ENCODE measurements around the gene A3GALT2. TPM values are rescaled to one million over a fixed set of nuclear protein-coding genes. Genes with fewer than 3 reads are reported as not detected.

Gene A3GALT2
- total and polyA plus RNA-seq, 8 donors = not detected

DNA sequence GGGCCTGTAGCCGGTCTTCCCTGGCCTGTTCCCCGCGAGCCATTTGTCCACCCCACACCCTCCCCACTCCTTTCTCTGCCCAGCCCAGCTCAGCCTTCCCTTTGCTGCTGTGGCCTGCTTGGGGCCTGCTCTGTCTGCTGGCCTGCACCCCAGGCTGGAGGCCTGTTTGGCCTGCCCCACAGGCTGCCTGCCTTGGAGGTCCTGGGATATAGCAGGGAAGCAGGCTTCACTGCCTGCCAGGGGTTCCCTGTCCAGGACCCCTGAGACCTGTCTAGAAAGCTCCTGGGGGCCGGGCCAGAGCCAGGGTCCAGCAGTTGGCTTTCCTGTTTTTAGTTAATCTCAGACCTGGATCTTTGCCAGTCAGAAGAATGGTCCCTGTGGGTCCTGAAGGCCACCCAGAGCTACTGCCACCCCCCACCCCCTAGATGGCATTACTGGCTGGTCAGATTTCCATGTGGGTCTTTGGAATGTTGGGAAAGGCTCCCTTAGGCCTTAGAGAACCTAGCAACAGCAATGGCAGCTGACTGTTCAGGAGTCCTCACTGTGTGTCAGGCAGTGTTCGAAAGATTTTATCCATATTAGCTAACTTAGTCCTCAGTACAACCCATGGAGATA is 56.9 kb downstream of the A3GALT2 start:
- no peak overlapping the region for H3K4me3 ChIP-seq
- intact Hi-C loops (cut with DNase I; ENCODE audit: low total_unique reads) = no loop called here
- H3K27me3 ChIP-seq = no peaks in the 10 kb centered on the region
- WGBS, 5 donors = 74 to 91% (median 83%) methylated on average over 4 to 5 of the region's 5 CpGs
- no peak for DNase-seq
- H3K9me3 ChIP-seq = no peaks in the 10 kb centered on the region
- no peak overlapping the region for H3K27ac ChIP-seq
- TF ChIP-seq EP300 (IDR thresholded peaks at IDR 0.05) (no peak), POLR2A (IDR thresholded peaks at IDR 0.05) (no peak), POLR2AphosphoS5 (IDR thresholded peaks at IDR 0.05) (no peak)
- TF ChIP-seq, protein P1, sequence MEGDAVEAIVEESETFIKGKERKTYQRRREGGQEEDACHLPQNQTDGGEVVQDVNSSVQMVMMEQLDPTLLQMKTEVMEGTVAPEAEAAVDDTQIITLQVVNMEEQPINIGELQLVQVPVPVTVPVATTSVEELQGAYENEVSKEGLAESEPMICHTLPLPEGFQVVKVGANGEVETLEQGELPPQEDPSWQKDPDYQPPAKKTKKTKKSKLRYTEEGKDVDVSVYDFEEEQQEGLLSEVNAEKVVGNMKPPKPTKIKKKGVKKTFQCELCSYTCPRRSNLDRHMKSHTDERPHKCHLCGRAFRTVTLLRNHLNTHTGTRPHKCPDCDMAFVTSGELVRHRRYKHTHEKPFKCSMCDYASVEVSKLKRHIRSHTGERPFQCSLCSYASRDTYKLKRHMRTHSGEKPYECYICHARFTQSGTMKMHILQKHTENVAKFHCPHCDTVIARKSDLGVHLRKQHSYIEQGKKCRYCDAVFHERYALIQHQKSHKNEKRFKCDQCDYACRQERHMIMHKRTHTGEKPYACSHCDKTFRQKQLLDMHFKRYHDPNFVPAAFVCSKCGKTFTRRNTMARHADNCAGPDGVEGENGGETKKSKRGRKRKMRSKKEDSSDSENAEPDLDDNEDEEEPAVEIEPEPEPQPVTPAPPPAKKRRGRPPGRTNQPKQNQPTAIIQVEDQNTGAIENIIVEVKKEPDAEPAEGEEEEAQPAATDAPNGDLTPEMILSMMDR (IDR thresholded peaks at IDR 0.05) = no peak
- H3K36me3 ChIP-seq = peaks cover 0 to 10% (median 3%) of the 10 kb centered on the region in 4 donors
- H3K4me1 ChIP-seq = peaks cover 15 to 72% (median 41%) of the 10 kb centered on the region in 4 donors

GRCh38 chr1:33261344-33261743 is 59.6 kb downstream of the A3GALT2 start:
- TF ChIP-seq, protein P1 (IDR thresholded peaks at IDR 0.05) = no peak
- TF ChIP-seq POLR2AphosphoS5 (IDR thresholded peaks at IDR 0.05) = no peak
- no peak for TF ChIP-seq EP300 (IDR thresholded peaks at IDR 0.05)
- TF ChIP-seq POLR2A (IDR thresholded peaks at IDR 0.05) = no peak
- H3K4me3 ChIP-seq = no peak overlapping the region
- intact Hi-C loops (cut with DNase I; ENCODE audit: low total_unique reads) = no loop called here
- no peak for DNase-seq
- H3K27ac ChIP-seq = no peak overlapping the region
- H3K9me3 ChIP-seq = no peaks in the 10 kb centered on the region
- 68 to 81% (median 72%) methylated on average over 7 of the region's 7 CpGs for WGBS, 5 donors
- H3K27me3 ChIP-seq = no peaks in the 10 kb centered on the region
- H3K4me1 ChIP-seq = peaks cover 24 to 76% (median 46%) of the 10 kb centered on the region in 4 donors
- peaks cover 0 to 10% (median 3%) of the 10 kb centered on the region in 4 donors for H3K36me3 ChIP-seq

DNA sequence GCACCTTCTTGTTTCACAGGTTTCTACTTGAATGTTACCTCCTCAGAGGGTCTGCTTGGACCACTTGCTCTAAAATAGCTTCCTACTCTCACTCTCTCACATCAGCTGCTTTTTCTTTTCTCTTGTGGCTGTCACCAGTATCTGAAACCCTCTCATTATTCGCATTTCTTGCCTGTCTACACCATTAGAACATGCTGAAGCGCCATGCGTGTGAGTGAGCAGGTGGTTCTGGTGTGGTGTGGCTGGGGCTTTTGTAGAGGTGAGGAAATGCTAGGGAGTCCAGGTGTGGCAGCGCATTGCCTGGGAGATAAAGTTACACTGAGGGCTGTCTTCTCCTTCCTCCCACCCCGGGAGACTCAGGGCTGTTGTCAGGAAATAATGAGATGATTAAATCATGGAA is 60.5 kb downstream of the A3GALT2 start:
- no peak overlapping the region for H3K27ac ChIP-seq
- TF ChIP-seq POLR2A (IDR thresholded peaks at IDR 0.05) (no peak), EP300 (IDR thresholded peaks at IDR 0.05) (no peak), POLR2AphosphoS5 (IDR thresholded peaks at IDR 0.05) (no peak)
- TF ChIP-seq, protein P1 (IDR thresholded peaks at IDR 0.05) = no peak
- DNase-seq = no peak
- 71 to 83% (median 74%) methylated on average over 5 of the region's 5 CpGs for WGBS, 5 donors
- H3K4me1 ChIP-seq = peaks cover 27 to 69% (median 48%) of the 10 kb centered on the region in 4 donors
- H3K27me3 ChIP-seq = no peaks in the 10 kb centered on the region
- peaks cover 0 to 6% (median 3%) of the 10 kb centered on the region in 4 donors for H3K36me3 ChIP-seq
- H3K9me3 ChIP-seq = no peaks in the 10 kb centered on the region
- intact Hi-C loops (cut with DNase I; ENCODE audit: low total_unique reads) = no loop called here
- H3K4me3 ChIP-seq = no peak overlapping the region

DNA sequence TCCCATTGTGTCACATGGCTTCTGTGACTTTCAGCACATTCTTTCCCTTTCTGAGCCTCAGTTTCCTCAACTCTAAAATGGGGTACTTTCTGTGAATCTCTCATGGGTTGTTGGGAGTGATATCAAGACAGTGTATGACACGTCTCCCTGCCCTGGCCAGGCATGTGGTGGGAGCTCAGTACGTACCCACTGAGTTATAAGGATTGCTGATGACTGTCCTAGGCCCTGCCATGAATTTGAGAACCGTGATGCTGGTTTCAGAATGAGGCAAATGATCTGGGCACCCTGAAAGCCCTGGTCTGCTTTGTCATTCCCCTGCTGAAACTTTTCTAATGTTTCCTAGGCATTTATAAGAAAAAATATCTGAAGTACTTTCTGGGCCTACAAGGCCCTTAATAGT is 61.0 kb downstream of the A3GALT2 start:
- WGBS, 5 donors = 86 to 93% (median 90%) methylated on average over 2 to 3 of the region's 3 CpGs
- H3K27me3 ChIP-seq = no peaks in the 10 kb centered on the region
- intact Hi-C loops (cut with DNase I; ENCODE audit: low total_unique reads) = no loop called here
- no peaks in the 10 kb centered on the region for H3K9me3 ChIP-seq
- H3K27ac ChIP-seq = no peak overlapping the region
- TF ChIP-seq EP300 (IDR thresholded peaks at IDR 0.05) (no peak), POLR2A (IDR thresholded peaks at IDR 0.05) (no peak), POLR2AphosphoS5 (IDR thresholded peaks at IDR 0.05) (no peak)
- TF ChIP-seq, protein P1 (IDR thresholded peaks at IDR 0.05) = no peak
- no peak for DNase-seq
- peaks cover 27 to 70% (median 50%) of the 10 kb centered on the region in 4 donors for H3K4me1 ChIP-seq
- no peak overlapping the region for H3K4me3 ChIP-seq
- H3K36me3 ChIP-seq = peaks cover 0 to 6% (median 3%) of the 10 kb centered on the region in 4 donors

Measured in stomach (tissue), 9 donors.